Measurements from ENCODE around the gene SOS2.

DNA sequence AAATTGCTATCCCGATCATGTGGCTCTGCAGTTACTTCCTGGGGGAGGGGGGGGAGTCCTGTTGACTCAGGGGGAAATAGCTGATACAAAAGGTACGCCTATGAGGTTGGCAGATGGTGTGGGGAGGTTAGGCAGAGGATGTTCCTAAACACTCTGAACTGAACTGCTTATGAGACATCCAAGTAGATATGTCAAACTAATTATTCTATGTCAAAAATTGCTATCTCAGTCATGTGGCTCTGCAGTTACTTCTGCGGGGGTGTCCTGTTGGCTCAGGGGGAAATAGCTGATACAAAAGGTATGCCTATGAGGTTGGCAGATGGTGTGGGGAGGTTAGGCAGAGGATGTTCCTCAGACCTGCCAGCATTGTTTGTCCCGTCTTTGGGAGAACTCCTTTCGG lies 109.9 kb downstream of the SOS2 start:
- TF ChIP-seq, protein P1, sequence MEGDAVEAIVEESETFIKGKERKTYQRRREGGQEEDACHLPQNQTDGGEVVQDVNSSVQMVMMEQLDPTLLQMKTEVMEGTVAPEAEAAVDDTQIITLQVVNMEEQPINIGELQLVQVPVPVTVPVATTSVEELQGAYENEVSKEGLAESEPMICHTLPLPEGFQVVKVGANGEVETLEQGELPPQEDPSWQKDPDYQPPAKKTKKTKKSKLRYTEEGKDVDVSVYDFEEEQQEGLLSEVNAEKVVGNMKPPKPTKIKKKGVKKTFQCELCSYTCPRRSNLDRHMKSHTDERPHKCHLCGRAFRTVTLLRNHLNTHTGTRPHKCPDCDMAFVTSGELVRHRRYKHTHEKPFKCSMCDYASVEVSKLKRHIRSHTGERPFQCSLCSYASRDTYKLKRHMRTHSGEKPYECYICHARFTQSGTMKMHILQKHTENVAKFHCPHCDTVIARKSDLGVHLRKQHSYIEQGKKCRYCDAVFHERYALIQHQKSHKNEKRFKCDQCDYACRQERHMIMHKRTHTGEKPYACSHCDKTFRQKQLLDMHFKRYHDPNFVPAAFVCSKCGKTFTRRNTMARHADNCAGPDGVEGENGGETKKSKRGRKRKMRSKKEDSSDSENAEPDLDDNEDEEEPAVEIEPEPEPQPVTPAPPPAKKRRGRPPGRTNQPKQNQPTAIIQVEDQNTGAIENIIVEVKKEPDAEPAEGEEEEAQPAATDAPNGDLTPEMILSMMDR (IDR thresholded peaks at IDR 0.05; ENCODE audit: low read length) = no peak
- TF ChIP-seq EZH2 (optimal IDR thresholded peaks at IDR 0.05; ENCODE audit: low read depth, low read length) = no peak
- no peak for TF ChIP-seq EZH2phosphoT487 (IDR thresholded peaks at IDR 0.05; ENCODE audit: low read length)

Measured in MM.1S (cell line).